Stomach (tissue), 9 donors: ENCODE data around the gene PAK1IP1. TPM values are rescaled to one million over a fixed set of nuclear protein-coding genes. Genes with fewer than 3 reads are reported as not detected.

Experiments used
- DNase-seq, 2 donors: peaks; one replicate each; pipeline versions ENCODE4 v3.0.0 to v3.0.0-alpha.2; 2013 to 2019
- H3K27ac ChIP-seq, 5 donors: fragments of 200-600 bp in 4 of 5; sonication (generic) in 4 of 5; one replicate each; pipeline ENCODE4 v1.5.1; 2013 to 2019; ENCODE audit warnings: mild to moderate bottlenecking in 1 of 5, moderate library complexity in 1 of 5
- H3K27me3 ChIP-seq, 3 donors: fragments of 200-600 bp; sonication (generic); one replicate each; pipeline ENCODE4 v1.5.1; 2017 to 2019; ENCODE audit warnings: mixed run types in 1 of 3
- H3K36me3 ChIP-seq, 4 donors: fragments of 200-600 bp; sonication (generic); 1 replicate in 3 of 4; 2 replicates in 1 of 4; pipeline ENCODE4 v1.5.1; 2016 to 2019
- H3K4me1 ChIP-seq, 4 donors: fragments of 200-600 bp; sonication (generic); one replicate each; pipeline ENCODE4 v1.5.1; 2016 to 2019
- H3K4me3 ChIP-seq, 4 donors: fragments of 200-600 bp; sonication (generic) in 3 of 4; one replicate each; pipeline ENCODE4 v1.5.1; 2016 to 2019; ENCODE audit warnings: mild to moderate bottlenecking in 1 of 4
- H3K9me3 ChIP-seq, 4 donors: fragments of 200-600 bp; sonication (generic); one replicate each; pipeline ENCODE4 v1.5.1; 2016 to 2019
- CTCF ChIP-seq, 7 experiments: fragments of 450-650 bp in 4 of 7; fragments of 200-600 bp in 3 of 7; sonication (generic) in 3 of 7; IDR thresholded peaks; one replicate each; pipeline ENCODE4 v1.5.1; 2016 to 2019; ENCODE audit warnings: antibody characterized with exemption in 7 of 7, control low read depth in 2 of 7, mild to moderate bottlenecking in 1 of 7
- EP300 ChIP-seq: sonication (generic); formaldehyde crosslinking; IDR thresholded peaks from one replicate; pipeline ENCODE4 v1.6.1; 2017; ENCODE audit warnings: antibody characterized with exemption
- POLR2A ChIP-seq, 4 donors: fragments of 450-650 bp; IDR thresholded peaks; one replicate each; pipeline ENCODE4 v1.6.1; 2016; ENCODE audit warnings: antibody characterized with exemption in 4 of 4, control low read depth in 2 of 4, mild to moderate bottlenecking in 1 of 4, moderate library complexity in 1 of 4
- POLR2AphosphoS5 ChIP-seq, 3 donors: sonication (generic); formaldehyde crosslinking; IDR thresholded peaks; one replicate each; pipeline ENCODE4 v1.6.1; 2016; ENCODE audit warnings: antibody characterized with exemption in 3 of 3
- WGBS, 5 donors: extraction: QIAGEN DNeasy Blood & Tissue Kit in 3 of 5; methylation state at CpG; one replicate each; pipeline versions ENCODE4 v1.1.5 to v1.1.7; 2013 to 2018; 5-methylcytosine and 5-hydroxymethylcytosine counted together
- intact Hi-C: fragments of 100-400 bp; cut with DNase I; formaldehyde crosslinking; loops from one replicate; pipeline ENCODE4 v1.15.1; 2023; ENCODE audit warnings: low total_unique reads
- polyA plus RNA-seq, 3 donors: library from polyadenylated mRNA; stranded (reverse); fragments of 200-250 nt; gene quantifications; one replicate each; pipeline ENCODE4 v1.2.3, GENCODE V29; 2013
- small RNA-seq, 4 donors: library from RNA; depleted of rRNA; stranded (forward); fragments of <200 nt; gene quantifications; one replicate each; pipeline ENCODE3, GENCODE V24; 2016
- total RNA-seq, 5 donors: library from RNA; depleted of rRNA; stranded (reverse); fragments of >200 nt; gene quantifications; one replicate each; pipeline versions ENCODE4 v1.1.0 to v1.2.3, GENCODE V29; 2014 to 2016
- donor health status: healthy with polysubstance abuse.
- donor health status: Bipolar disorder and iron deficiency.
- donor health status: healthy.

PAK1IP1 gene
- total and polyA plus RNA-seq, 8 donors, result 1.3 to 13.9 (median 11.2) TPM; not detected in 1

GRCh38 chr6:10756085-10756484 is 61.3 kb downstream of the PAK1IP1 start:
- H3K27ac ChIP-seq, result no peak overlapping the region
- no peaks in the 10 kb centered on the region for H3K27me3 ChIP-seq
- intact Hi-C loops, result no loop called here
- DNase-seq, result no peak
- 76 to 90% (median 85%) methylated on average over 1 of the region's 1 CpG for WGBS, 5 donors
- H3K9me3 ChIP-seq, result no peaks in the 10 kb centered on the region
- H3K4me1 ChIP-seq, result peaks cover 0 to 25% (median 8%) of the 10 kb centered on the region in 4 donors
- TF ChIP-seq POLR2A (IDR thresholded peaks at IDR 0.05), result no peak
- no peak for TF ChIP-seq EP300
- no peak for TF ChIP-seq CTCF (IDR thresholded peaks at IDR 0.05)
- TF ChIP-seq POLR2AphosphoS5 (IDR thresholded peaks at IDR 0.05), result no peak
- no peak overlapping the region for H3K4me3 ChIP-seq
- peaks cover 20 to 94% (median 86%) of the 10 kb centered on the region in 4 donors for H3K36me3 ChIP-seq

Small RNA genes lying within 50 kb of the gene (small RNA-seq; reads per million reads assigned to genes)
- 0 reads per million in 4 donors for gene RF00019
- 0 to 0.15 (median 0) reads per million in 4 donors for gene RNA5SP203

Other genes with a start within 250 kb of the PAK1IP1 start
- gene GCNT2, start 173.6 kb upstream of the PAK1IP1 start, total RNA-seq, result 100 to 1,000 TPM in 1 of 5 donors, 10 to 100 TPM in 4; 22.0 to 132 (median 50.0) TPM
- 10 to 100 TPM in 1 of 3 donors, 1 to 10 TPM in 2; 4.5 to 11.6 (median 7.3) TPM for gene GCNT2, start 173.6 kb upstream of the PAK1IP1 start, polyA plus RNA-seq
- 1 to 10 TPM in 1 of 5 donors, not detected in 4; 3.2 TPM for gene C6orf52, start 356 bp upstream of the PAK1IP1 start, total RNA-seq
- gene C6orf52, start 356 bp upstream of the PAK1IP1 start, polyA plus RNA-seq, result 1 to 10 TPM in 2 of 3 donors, not detected in 1; 1.8 to 2.8 TPM
- gene TMEM14C, start 28.1 kb downstream of the PAK1IP1 start, total RNA-seq, result 10 to 100 TPM in 4 of 5 donors, 1 to 10 TPM in 1; 1.4 to 99.5 (median 67.0) TPM
- gene TMEM14C, start 28.1 kb downstream of the PAK1IP1 start, polyA plus RNA-seq, result 100 to 1,000 TPM; 119 to 139 (median 119) TPM
- 10 to 100 TPM; 35.3 to 94.0 (median 74.1) TPM for gene TMEM14B, start 52.8 kb downstream of the PAK1IP1 start, total RNA-seq
- gene TMEM14B, start 52.8 kb downstream of the PAK1IP1 start, polyA plus RNA-seq, result 100 to 1,000 TPM in 2 of 3 donors, 10 to 100 TPM in 1; 60.6 to 108 (median 100) TPM
- 1 to 10 TPM in 1 of 5 donors, not detected in 4; 1.0 TPM for gene MAK, start 143.6 kb downstream of the PAK1IP1 start, total RNA-seq
- under 1 TPM in 2 of 3 donors, not detected in 1; 0.05 to 0.06 TPM for gene MAK, start 143.6 kb downstream of the PAK1IP1 start, polyA plus RNA-seq
- gene GCM2, start 187.1 kb downstream of the PAK1IP1 start, total RNA-seq, result not detected
- gene GCM2, start 187.1 kb downstream of the PAK1IP1 start, polyA plus RNA-seq, result not detected
- gene SYCP2L, start 192.1 kb downstream of the PAK1IP1 start, total RNA-seq, result 1 to 10 TPM in 1 of 5 donors, under 1 TPM in 1, not detected in 3; 0.58 to 2.6 TPM
- under 1 TPM in 1 of 3 donors, not detected in 2; 0.15 TPM for gene SYCP2L, start 192.1 kb downstream of the PAK1IP1 start, polyA plus RNA-seq